ENCODE results near the gene GFI1. TPM values are rescaled to one million over a fixed set of nuclear protein-coding genes. Genes with fewer than 3 reads are reported as not detected.

GFI1 gene
- total RNA-seq, 1 donor from 2014 or later, result 0.89 TPM

- Histone ChIP-seq H3K9me3 (ENCODE audit: insufficient read depth, low read depth, low read length) (peaks cover 2% of the 10 kb centered on the region), H3K4me1 (ENCODE audit: insufficient read depth, low read length) (no peaks in the 10 kb centered on the region), H3K27ac (ENCODE audit: low read depth, low read length) (no peak overlapping the region), H2AFZ (ENCODE audit: low read depth, low read length) (no peak overlapping the region), H4K20me1 (ENCODE audit: insufficient read depth, low read length) (no peaks in the 10 kb centered on the region), H3K27me3 (ENCODE audit: insufficient read depth, low read length) (peaks cover 55% of the 10 kb centered on the region), H3K79me2 (ENCODE audit: insufficient read depth, low read length) (no peaks in the 10 kb centered on the region), H3K36me3 (ENCODE audit: insufficient read depth, low read length) (no peaks in the 10 kb centered on the region), H3K4me2 (ENCODE audit: low read length) (no peak overlapping the region), H3K9ac (ENCODE audit: low read length) (no peak overlapping the region), H3K4me3 (ENCODE audit: insufficient read depth, low read depth, low read length) (no peak overlapping the region)
- no peak for DNase-seq (ENCODE audit: low read depth)
- TF ChIP-seq EZH2 (IDR thresholded peaks at IDR 0.05; ENCODE audit: insufficient read depth, low read length), result no peak
- TF ChIP-seq, protein P1, sequence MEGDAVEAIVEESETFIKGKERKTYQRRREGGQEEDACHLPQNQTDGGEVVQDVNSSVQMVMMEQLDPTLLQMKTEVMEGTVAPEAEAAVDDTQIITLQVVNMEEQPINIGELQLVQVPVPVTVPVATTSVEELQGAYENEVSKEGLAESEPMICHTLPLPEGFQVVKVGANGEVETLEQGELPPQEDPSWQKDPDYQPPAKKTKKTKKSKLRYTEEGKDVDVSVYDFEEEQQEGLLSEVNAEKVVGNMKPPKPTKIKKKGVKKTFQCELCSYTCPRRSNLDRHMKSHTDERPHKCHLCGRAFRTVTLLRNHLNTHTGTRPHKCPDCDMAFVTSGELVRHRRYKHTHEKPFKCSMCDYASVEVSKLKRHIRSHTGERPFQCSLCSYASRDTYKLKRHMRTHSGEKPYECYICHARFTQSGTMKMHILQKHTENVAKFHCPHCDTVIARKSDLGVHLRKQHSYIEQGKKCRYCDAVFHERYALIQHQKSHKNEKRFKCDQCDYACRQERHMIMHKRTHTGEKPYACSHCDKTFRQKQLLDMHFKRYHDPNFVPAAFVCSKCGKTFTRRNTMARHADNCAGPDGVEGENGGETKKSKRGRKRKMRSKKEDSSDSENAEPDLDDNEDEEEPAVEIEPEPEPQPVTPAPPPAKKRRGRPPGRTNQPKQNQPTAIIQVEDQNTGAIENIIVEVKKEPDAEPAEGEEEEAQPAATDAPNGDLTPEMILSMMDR (IDR thresholded peaks at IDR 0.05; ENCODE audit: insufficient read depth, low read depth, low read length), result no peak
- no peak for FAIRE-seq
- H3K27me3 Mint-ChIP-seq (ENCODE audit: low read depth, unreplicated experiment), result peaks cover 56% of the 10 kb centered on the region
- peaks cover 8% of the 10 kb centered on the region for H3K36me3 Mint-ChIP-seq (ENCODE audit: low read depth, unreplicated experiment)
- no peak overlapping the region for H3K27ac Mint-ChIP-seq (ENCODE audit: unreplicated experiment)
- no peak overlapping the region for H3K4me3 Mint-ChIP-seq (ENCODE audit: unreplicated experiment)
- H3K4me1 Mint-ChIP-seq (ENCODE audit: low read depth, unreplicated experiment), result no peaks in the 10 kb centered on the region
- H3K9me3 Mint-ChIP-seq (ENCODE audit: unreplicated experiment), result peaks cover 9% of the 10 kb centered on the region
Measured at GRCh38 chr1:92473781-92474495, 12.8 kb downstream of the GFI1 start.

- TF ChIP-seq EZH2 (IDR thresholded peaks at IDR 0.05; ENCODE audit: insufficient read depth, low read length), result no peak
- TF ChIP-seq, protein P1 (IDR thresholded peaks at IDR 0.05; ENCODE audit: insufficient read depth, low read depth, low read length), result no peak
- Histone ChIP-seq H3K4me3 (ENCODE audit: insufficient read depth, low read depth, low read length) (no peak overlapping the region), H3K27me3 (ENCODE audit: insufficient read depth, low read length) (peaks cover 21% of the 10 kb centered on the region), H3K4me1 (ENCODE audit: insufficient read depth, low read length) (no peaks in the 10 kb centered on the region), H3K27ac (ENCODE audit: low read depth, low read length) (no peak overlapping the region), H3K9me3 (ENCODE audit: insufficient read depth, low read depth, low read length) (no peaks in the 10 kb centered on the region), H3K36me3 (ENCODE audit: insufficient read depth, low read length) (no peaks in the 10 kb centered on the region), H3K9ac (ENCODE audit: low read length) (no peak overlapping the region), H2AFZ (ENCODE audit: low read depth, low read length) (no peak overlapping the region), H4K20me1 (ENCODE audit: insufficient read depth, low read length) (no peaks in the 10 kb centered on the region), H3K79me2 (ENCODE audit: insufficient read depth, low read length) (no peaks in the 10 kb centered on the region), H3K4me2 (ENCODE audit: low read length) (no peak overlapping the region)
- FAIRE-seq (no peak), DNase-seq (ENCODE audit: low read depth) (no peak)
- Mint-ChIP-seq H3K4me3 (ENCODE audit: unreplicated experiment) (no peak overlapping the region), H3K27me3 (ENCODE audit: low read depth, unreplicated experiment) (peaks cover 21% of the 10 kb centered on the region), H3K9me3 (ENCODE audit: unreplicated experiment) (peaks cover 3% of the 10 kb centered on the region), H3K27ac (ENCODE audit: unreplicated experiment) (no peak overlapping the region), H3K36me3 (ENCODE audit: low read depth, unreplicated experiment) (no peaks in the 10 kb centered on the region), H3K4me1 (ENCODE audit: low read depth, unreplicated experiment) (no peaks in the 10 kb centered on the region)
Measured at GRCh38 chr1:92470216-92470615, 16.5 kb downstream of the GFI1 start.

DNA sequence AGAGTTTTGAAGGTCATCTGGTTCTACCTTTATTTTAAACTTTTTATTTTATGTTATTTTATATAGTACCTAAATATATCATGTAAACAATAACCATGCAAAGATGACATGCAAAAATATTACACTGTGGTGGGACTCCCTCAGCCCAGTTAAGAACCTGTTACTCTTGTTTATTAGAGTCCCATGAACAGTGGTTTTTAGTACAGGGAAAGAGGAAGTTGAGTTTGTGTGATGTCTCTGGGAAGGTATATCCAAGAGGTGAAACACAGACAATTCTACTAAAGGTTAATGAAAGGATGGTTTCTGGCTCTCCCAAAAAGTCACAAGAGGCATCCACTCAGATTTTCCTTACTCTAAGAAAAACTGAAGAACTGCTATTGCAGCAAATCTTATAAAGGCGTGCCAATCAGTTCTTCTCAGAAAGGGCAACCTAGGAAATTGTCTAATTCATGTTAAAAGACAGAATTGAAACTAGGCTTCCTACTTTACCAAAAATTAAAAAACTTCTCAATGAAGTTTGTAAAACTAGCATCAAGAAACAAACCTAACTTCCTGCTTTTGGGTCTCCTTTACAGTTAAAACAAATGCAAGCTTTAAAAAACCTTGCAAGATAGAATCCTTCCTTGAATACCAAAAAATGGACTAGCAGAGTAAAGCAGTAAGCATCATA lies 19.9 kb downstream of the GFI1 start:
- H3K4me1 ChIP-seq (ENCODE audit: insufficient read depth, low read length), result no peaks in the 10 kb centered on the region
- DNase-seq (ENCODE audit: low read depth), result no peak
- Mint-ChIP-seq H3K27ac (ENCODE audit: unreplicated experiment) (no peak overlapping the region), H3K36me3 (ENCODE audit: low read depth, unreplicated experiment) (no peaks in the 10 kb centered on the region), H3K4me1 (ENCODE audit: low read depth, unreplicated experiment) (no peaks in the 10 kb centered on the region), H3K27me3 (ENCODE audit: low read depth, unreplicated experiment) (no peaks in the 10 kb centered on the region), H3K4me3 (ENCODE audit: unreplicated experiment) (no peak overlapping the region), H3K9me3 (ENCODE audit: unreplicated experiment) (no peaks in the 10 kb centered on the region)
- no peaks in the 10 kb centered on the region for H3K79me2 ChIP-seq (ENCODE audit: insufficient read depth, low read length)
- no peaks in the 10 kb centered on the region for H4K20me1 ChIP-seq (ENCODE audit: insufficient read depth, low read length)
- H3K36me3 ChIP-seq (ENCODE audit: insufficient read depth, low read length), result no peaks in the 10 kb centered on the region
- no peak overlapping the region for H3K4me3 ChIP-seq (ENCODE audit: insufficient read depth, low read depth, low read length)
- no peak overlapping the region for H3K27ac ChIP-seq (ENCODE audit: low read depth, low read length)
- no peak for TF ChIP-seq EZH2 (IDR thresholded peaks at IDR 0.05; ENCODE audit: insufficient read depth, low read length)
- TF ChIP-seq, protein P1 (IDR thresholded peaks at IDR 0.05; ENCODE audit: insufficient read depth, low read depth, low read length), result no peak
- no peak overlapping the region for H2AFZ ChIP-seq (ENCODE audit: low read depth, low read length)
- no peak overlapping the region for H3K4me2 ChIP-seq (ENCODE audit: low read length)
- H3K9ac ChIP-seq (ENCODE audit: low read length), result no peak overlapping the region
- H3K27me3 ChIP-seq (ENCODE audit: insufficient read depth, low read length), result no peaks in the 10 kb centered on the region
- no peaks in the 10 kb centered on the region for H3K9me3 ChIP-seq (ENCODE audit: insufficient read depth, low read depth, low read length)
- FAIRE-seq, result no peak

Data from astrocyte (in vitro differentiated cells and primary cell).